Measurements from ENCODE around the gene MAP3K20.

MAP3K20 gene

DNA sequence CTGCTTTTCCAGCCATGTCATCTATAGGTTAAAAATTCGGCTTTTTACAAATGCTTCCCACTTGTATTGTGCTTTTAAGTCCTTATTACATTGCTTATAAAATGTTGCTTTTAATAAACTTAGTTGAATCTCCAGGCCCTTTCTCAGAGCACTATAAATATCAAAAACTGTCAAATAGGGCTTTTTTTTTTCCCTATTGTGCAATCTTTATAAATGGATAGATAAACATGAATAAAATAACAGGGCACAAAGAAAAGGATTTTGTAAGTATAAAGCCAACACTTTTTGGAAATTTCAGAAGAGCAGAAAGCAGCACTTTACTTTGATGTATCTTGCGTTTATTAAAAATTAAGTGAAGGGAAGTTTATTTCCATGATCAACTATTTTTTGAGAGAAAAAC, 171.5 kb downstream of the MAP3K20 start:
- TF ChIP-seq, protein P1, sequence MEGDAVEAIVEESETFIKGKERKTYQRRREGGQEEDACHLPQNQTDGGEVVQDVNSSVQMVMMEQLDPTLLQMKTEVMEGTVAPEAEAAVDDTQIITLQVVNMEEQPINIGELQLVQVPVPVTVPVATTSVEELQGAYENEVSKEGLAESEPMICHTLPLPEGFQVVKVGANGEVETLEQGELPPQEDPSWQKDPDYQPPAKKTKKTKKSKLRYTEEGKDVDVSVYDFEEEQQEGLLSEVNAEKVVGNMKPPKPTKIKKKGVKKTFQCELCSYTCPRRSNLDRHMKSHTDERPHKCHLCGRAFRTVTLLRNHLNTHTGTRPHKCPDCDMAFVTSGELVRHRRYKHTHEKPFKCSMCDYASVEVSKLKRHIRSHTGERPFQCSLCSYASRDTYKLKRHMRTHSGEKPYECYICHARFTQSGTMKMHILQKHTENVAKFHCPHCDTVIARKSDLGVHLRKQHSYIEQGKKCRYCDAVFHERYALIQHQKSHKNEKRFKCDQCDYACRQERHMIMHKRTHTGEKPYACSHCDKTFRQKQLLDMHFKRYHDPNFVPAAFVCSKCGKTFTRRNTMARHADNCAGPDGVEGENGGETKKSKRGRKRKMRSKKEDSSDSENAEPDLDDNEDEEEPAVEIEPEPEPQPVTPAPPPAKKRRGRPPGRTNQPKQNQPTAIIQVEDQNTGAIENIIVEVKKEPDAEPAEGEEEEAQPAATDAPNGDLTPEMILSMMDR (IDR thresholded peaks at IDR 0.05; ENCODE audit: low read depth, low read length), result no peak
- no peak for DNase-seq (ENCODE audit: low read depth in 2 of 2)
- no peak overlapping the region for H3K4me3 ChIP-seq (replicated peaks in 1 of 2; ENCODE audit: low read depth in 2 of 2, low read length in 2 of 2)

DNA sequence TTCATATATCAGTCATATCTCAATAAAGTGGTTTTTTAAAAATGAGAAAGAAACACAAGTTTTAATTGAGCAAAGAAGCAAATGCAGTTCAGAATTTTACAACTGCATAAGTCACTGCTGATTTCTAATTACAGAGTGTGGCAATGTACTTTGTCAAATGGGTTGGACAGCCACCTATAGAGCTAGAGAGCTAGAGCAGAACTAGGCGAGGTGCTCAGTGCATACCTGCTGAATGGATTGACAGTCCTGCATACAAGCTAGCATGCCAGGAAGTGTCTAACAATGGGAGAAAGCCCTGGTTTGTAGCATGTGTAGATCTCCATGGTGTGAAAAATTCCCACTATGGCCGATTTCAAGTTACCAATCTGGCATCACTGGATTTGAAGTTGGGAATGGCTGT, 172.7 kb downstream of the MAP3K20 start:
- TF ChIP-seq, protein P1 (IDR thresholded peaks at IDR 0.05; ENCODE audit: low read depth, low read length), result no peak
- no peak for DNase-seq (ENCODE audit: low read depth in 2 of 2)
- no peak overlapping the region for H3K4me3 ChIP-seq (replicated peaks in 1 of 2; ENCODE audit: low read depth in 2 of 2, low read length in 2 of 2)

DNA sequence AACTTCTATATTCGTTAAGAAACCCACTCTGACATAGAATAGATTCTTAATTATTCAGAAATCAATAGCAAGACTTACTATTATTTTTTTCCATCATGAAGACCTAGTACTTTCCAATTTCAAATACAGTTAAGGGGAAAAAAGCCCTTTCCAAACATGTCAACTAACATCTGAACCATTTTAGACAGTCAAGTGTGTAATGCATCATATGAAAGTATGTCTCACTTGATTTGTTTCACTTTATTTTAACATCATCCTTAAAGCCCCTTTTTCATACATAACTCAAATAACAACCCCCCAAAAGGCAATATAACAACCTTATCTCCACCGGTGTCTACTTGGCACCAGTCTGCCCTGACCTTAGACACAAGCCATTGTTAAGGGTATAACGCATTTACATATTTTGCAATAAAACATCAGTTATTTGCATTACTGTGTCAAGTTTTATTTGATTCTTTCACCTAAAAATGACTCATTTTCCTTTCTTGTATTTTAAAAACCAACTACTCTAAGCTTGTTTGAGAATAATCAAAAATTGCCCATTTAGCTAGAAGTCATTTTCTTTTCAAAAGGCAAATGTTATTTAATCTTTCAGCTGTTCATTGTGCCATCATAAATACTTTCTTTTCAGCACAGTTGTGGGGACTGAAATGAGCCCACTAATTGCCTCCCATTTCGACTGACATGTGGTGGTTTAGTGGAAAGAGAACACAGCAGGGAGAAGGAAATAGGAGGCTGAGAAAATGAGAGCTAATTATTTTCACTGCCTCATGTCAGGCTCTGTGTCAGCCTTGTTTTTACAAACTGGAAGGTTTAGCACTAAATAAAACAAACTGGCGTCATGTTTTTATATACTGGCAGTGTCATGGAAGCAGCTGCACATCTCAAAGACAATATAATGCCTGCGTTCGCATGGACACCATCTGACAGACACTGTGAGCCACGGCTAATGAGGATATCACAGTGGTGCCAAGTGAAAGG, 174.3 kb downstream of the MAP3K20 start:
- DNase-seq (ENCODE audit: low read depth in 2 of 2), result no peak
- no peak overlapping the region for H3K4me3 ChIP-seq (replicated peaks in 1 of 2; ENCODE audit: low read depth in 2 of 2, low read length in 2 of 2)
- TF ChIP-seq, protein P1 (IDR thresholded peaks at IDR 0.05; ENCODE audit: low read depth, low read length), result no peak

DNA sequence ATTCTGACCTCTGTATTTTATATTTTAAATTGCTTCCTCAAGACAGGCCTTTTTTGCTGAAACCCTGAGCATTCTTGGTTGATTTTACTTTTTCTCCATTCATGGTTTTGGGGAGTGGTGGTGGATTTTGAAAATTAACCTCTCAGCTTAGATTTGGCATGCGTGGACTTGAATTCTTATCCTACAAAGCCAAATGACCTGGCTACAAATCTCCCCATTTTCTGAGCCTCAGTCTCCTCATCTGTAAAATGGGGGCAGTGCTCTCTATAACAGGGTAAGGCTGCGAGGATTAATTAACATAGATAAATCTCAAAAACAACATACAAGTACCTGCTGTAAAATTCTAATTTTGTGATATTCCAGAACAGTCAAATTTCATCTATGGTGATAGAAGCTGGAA, 175.6 kb downstream of the MAP3K20 start:
- H3K4me3 ChIP-seq (replicated peaks in 1 of 2; ENCODE audit: low read depth in 2 of 2, low read length in 2 of 2), result no peak overlapping the region
- no peak for DNase-seq (ENCODE audit: low read depth in 2 of 2)
- TF ChIP-seq, protein P1 (IDR thresholded peaks at IDR 0.05; ENCODE audit: low read depth, low read length), result no peak

DNA sequence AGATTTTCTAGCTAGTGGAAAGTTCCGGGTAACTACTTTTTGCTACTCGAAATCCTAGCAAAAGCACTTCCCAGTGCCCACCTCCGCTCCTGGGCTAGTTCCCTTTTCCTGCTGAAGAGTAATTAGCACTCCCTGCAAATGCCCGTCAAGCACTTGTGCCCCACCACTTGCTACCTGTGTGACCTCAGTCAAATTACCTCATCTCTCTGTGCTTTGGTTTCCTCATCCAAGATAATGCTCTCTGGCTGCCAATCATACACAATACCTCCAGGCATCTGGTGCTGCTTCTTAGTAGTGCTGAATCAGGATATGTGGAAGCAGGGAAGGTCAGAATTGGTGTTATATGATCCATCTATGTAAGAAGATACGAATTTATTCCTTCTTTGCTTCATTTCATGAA, 176.9 kb downstream of the MAP3K20 start:
- H3K4me3 ChIP-seq (replicated peaks in 1 of 2; ENCODE audit: low read depth in 2 of 2, low read length in 2 of 2), result no peak overlapping the region
- DNase-seq (ENCODE audit: low read depth in 2 of 2), result no peak
- TF ChIP-seq, protein P1 (IDR thresholded peaks at IDR 0.05; ENCODE audit: low read depth, low read length), result no peak

DNA sequence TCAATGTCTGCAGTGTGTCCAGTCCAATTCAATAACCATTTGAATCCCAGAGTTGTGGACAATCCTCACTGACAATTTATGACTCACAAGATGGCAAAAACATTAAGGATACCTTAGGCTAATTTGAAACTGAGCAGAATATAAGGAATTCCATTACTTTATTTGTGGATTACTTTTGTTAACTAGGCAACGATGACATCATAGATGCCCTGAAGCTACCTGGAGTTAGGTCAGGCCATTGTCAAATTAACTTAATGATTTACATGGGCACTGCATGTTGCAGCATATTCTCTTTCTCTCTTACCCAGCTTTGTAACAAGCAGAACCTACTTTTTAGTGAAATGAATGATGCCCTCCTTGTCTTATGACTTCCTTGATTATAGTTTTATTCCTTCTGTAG, 179.0 kb downstream of the MAP3K20 start:
- TF ChIP-seq, protein P1 (IDR thresholded peaks at IDR 0.05; ENCODE audit: low read depth, low read length), result no peak
- H3K4me3 ChIP-seq (replicated peaks in 1 of 2; ENCODE audit: low read depth in 2 of 2, low read length in 2 of 2), result no peak overlapping the region
- no peak for DNase-seq (ENCODE audit: low read depth in 2 of 2)

Data from cardiac fibroblast (primary cell).